ENCODE results near the gene TUB. TPM values are rescaled to one million over a fixed set of nuclear protein-coding genes. Genes with fewer than 3 reads are reported as not detected.

The TUB gene
- total and polyA plus RNA-seq, 2 donors (not counting 1 experiment from before 2014, with no cell fraction given): 9.6 to 10.4 TPM

- Histone ChIP-seq H3K4me1 (ENCODE audit: control insufficient read depth, extremely low read depth, insufficient read depth, low read length) (no peaks in the 10 kb centered on the region), H3K4me3 (replicated peaks in 1 of 4; ENCODE audit: control extremely low read depth in 1 of 4, insufficient read depth in 1 of 4, low read depth in 3 of 4, low read length in 4 of 4) (no peak overlapping the region), H3K27me3 (ENCODE audit: control insufficient read depth, insufficient read depth, low read length) (peaks cover 2% of the 10 kb centered on the region), H3K9me3 (ENCODE audit: control insufficient read depth, insufficient read depth, low read depth, low read length) (no peaks in the 10 kb centered on the region), H3K4me2 (ENCODE audit: extremely low read depth, insufficient read depth, low read length) (no peak overlapping the region), H4K20me1 (ENCODE audit: control insufficient read depth, extremely low read depth, insufficient read depth, low read length) (no peaks in the 10 kb centered on the region), H2AFZ (ENCODE audit: low read length) (no peak overlapping the region), H3K9ac (ENCODE audit: insufficient read depth, low read length) (no peak overlapping the region), H3K79me2 (ENCODE audit: control insufficient read depth, insufficient read depth, low read length) (no peaks in the 10 kb centered on the region), H3K27ac (ENCODE audit: insufficient read depth, low read length) (no peak overlapping the region), H3K36me3 (ENCODE audit: control insufficient read depth, insufficient read depth, low read length) (no peaks in the 10 kb centered on the region)
- TF ChIP-seq CTCF (conservative IDR thresholded peaks at IDR 0.05 in 1 of 2, IDR thresholded peaks at IDR 0.05 in 1 of 2; ENCODE audit: low read depth in 1 of 2, low read length in 2 of 2): no peak
- no peak for TF ChIP-seq EZH2 (IDR thresholded peaks at IDR 0.05; ENCODE audit: low read length, missing control alignments)
- no peak for DNase-seq (ENCODE audit: low read depth in 2 of 2)
These were observed 42.6 kb upstream of the TUB start for GRCh38 chr11:8038393-8038792.

- no peak overlapping the region for H3K4me2 ChIP-seq (ENCODE audit: extremely low read depth, insufficient read depth, low read length)
- no peaks in the 10 kb centered on the region for H4K20me1 ChIP-seq (ENCODE audit: control insufficient read depth, extremely low read depth, insufficient read depth, low read length)
- no peak overlapping the region for H3K27ac ChIP-seq (ENCODE audit: insufficient read depth, low read length)
- no peak overlapping the region for H2AFZ ChIP-seq (ENCODE audit: low read length)
- TF ChIP-seq CTCF (conservative IDR thresholded peaks at IDR 0.05 in 1 of 2, IDR thresholded peaks at IDR 0.05 in 1 of 2; ENCODE audit: low read depth in 1 of 2, low read length in 2 of 2): no peak
- no peak for TF ChIP-seq EZH2 (IDR thresholded peaks at IDR 0.05; ENCODE audit: low read length, missing control alignments)
- no peak overlapping the region for H3K9ac ChIP-seq (ENCODE audit: insufficient read depth, low read length)
- no peak overlapping the region for H3K4me3 ChIP-seq (replicated peaks in 1 of 4; ENCODE audit: control extremely low read depth in 1 of 4, insufficient read depth in 1 of 4, low read depth in 3 of 4, low read length in 4 of 4)
- no peak for DNase-seq (ENCODE audit: low read depth in 2 of 2)
- H3K27me3 ChIP-seq (ENCODE audit: control insufficient read depth, insufficient read depth, low read length): peaks cover 2% of the 10 kb centered on the region
- H3K36me3 ChIP-seq (ENCODE audit: control insufficient read depth, insufficient read depth, low read length): no peaks in the 10 kb centered on the region
- H3K9me3 ChIP-seq (ENCODE audit: control insufficient read depth, insufficient read depth, low read depth, low read length): no peaks in the 10 kb centered on the region
- H3K4me1 ChIP-seq (ENCODE audit: control insufficient read depth, extremely low read depth, insufficient read depth, low read length): no peaks in the 10 kb centered on the region
- no peaks in the 10 kb centered on the region for H3K79me2 ChIP-seq (ENCODE audit: control insufficient read depth, insufficient read depth, low read length)
These were observed 42.0 kb upstream of the TUB start for GRCh38 chr11:8038811-8039529.

DNA sequence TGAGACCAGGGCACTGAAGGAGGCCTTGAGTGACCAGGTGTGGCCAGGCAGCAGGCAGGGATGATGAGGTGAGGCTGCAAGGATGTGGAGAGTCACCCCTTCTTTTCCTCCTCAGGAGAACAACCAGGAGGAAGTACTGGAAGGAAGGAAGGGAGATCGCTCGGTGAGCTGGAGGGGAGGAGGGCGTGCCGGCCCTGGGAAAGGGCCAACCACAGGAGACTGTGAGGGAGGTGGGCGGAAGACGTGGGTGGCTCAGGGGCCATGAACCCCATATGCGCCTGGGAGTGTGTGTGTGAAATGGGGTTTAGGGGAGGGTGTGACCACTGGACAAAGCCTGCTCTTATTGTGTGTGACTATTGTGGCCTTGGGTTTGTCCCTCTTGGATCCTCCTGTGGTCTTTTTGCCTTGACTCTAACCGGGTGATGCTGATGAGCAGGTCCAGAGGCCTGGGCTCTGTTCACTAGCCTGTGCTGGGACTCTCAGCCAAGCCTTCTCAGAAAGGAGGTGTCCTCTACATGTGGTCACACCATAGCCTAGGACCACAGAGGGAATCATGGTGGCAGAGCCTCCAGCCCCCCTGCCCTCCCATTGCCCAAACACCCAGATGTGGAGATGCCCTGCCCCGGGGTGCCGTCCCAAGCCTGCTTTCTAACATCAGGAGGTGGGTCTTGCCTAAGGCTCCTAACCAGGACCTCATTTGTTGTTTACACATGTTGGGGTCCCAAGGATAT is 41.3 kb upstream of the TUB start:
- H3K27ac ChIP-seq (ENCODE audit: insufficient read depth, low read length): no peak overlapping the region
- H3K4me3 ChIP-seq (replicated peaks in 1 of 4; ENCODE audit: control extremely low read depth in 1 of 4, insufficient read depth in 1 of 4, low read depth in 3 of 4, low read length in 4 of 4): no peak overlapping the region
- no peak overlapping the region for H3K4me2 ChIP-seq (ENCODE audit: extremely low read depth, insufficient read depth, low read length)
- H4K20me1 ChIP-seq (ENCODE audit: control insufficient read depth, extremely low read depth, insufficient read depth, low read length): no peaks in the 10 kb centered on the region
- no peaks in the 10 kb centered on the region for H3K36me3 ChIP-seq (ENCODE audit: control insufficient read depth, insufficient read depth, low read length)
- H2AFZ ChIP-seq (ENCODE audit: low read length): no peak overlapping the region
- H3K9ac ChIP-seq (ENCODE audit: insufficient read depth, low read length): no peak overlapping the region
- H3K27me3 ChIP-seq (ENCODE audit: control insufficient read depth, insufficient read depth, low read length): peaks cover 2% of the 10 kb centered on the region
- TF ChIP-seq CTCF (conservative IDR thresholded peaks at IDR 0.05 in 1 of 2, IDR thresholded peaks at IDR 0.05 in 1 of 2; ENCODE audit: low read depth in 1 of 2, low read length in 2 of 2) (no peak), EZH2 (IDR thresholded peaks at IDR 0.05; ENCODE audit: low read length, missing control alignments) (no peak)
- H3K4me1 ChIP-seq (ENCODE audit: control insufficient read depth, extremely low read depth, insufficient read depth, low read length): no peaks in the 10 kb centered on the region
- no peak for DNase-seq (ENCODE audit: low read depth in 2 of 2)
- H3K79me2 ChIP-seq (ENCODE audit: control insufficient read depth, insufficient read depth, low read length): no peaks in the 10 kb centered on the region
- H3K9me3 ChIP-seq (ENCODE audit: control insufficient read depth, insufficient read depth, low read depth, low read length): no peaks in the 10 kb centered on the region

Measured in fibroblast of lung (primary cell).